ENCODE data around the gene SAA4.

The SAA4 gene

DNA sequence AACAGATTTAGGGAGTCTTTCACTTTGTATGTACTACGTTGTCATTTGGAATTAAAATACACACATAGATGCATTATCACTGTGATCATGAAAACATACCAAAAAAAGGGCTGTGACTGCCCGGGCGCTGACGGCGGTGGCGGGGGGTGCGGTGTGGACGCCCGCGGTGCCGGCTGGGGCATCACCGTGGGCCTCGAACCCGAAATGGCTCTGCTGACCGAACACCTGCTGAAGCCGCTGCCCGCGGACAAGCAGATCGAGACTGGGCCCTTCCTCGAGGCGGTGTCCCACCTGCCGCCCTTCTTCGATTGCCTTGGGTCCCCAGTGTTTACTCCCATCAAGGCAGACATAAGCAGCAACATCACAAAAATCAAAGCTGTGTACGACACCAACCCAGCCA is 47.8 kb downstream of the SAA4 start:
- DNase-seq: no peak
